ENCODE measurements around the gene HLA-G. TPM values are rescaled to one million over a fixed set of nuclear protein-coding genes. Genes with fewer than 3 reads are reported as not detected.

The HLA-G gene
- total and polyA plus RNA-seq, 11 donors: 0.23 to 0.77 (median 0.44) TPM; not detected in 7

DNA sequence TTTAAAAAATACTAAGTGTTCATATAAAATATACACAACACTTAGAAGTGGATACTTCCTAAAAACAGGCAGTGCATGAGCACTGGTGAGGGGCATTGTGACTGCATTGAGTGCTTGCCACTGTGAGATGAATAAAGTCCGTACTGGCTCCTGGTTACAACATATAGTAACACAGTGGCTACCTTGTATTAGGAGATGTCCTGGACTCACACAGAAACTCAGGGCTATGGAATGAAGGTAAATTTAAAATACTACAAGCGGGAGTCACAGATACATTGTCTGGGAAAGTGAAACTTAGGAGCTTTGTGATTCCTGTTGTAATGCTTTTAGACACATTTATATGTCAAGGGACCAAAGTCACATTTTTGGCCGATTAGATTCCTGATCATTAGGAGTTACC is 36.5 kb upstream of the HLA-G start:
- intact Hi-C loops (cut with DNase I): no loop called here
- DNase-seq: no peak
- TF ChIP-seq, protein P1, sequence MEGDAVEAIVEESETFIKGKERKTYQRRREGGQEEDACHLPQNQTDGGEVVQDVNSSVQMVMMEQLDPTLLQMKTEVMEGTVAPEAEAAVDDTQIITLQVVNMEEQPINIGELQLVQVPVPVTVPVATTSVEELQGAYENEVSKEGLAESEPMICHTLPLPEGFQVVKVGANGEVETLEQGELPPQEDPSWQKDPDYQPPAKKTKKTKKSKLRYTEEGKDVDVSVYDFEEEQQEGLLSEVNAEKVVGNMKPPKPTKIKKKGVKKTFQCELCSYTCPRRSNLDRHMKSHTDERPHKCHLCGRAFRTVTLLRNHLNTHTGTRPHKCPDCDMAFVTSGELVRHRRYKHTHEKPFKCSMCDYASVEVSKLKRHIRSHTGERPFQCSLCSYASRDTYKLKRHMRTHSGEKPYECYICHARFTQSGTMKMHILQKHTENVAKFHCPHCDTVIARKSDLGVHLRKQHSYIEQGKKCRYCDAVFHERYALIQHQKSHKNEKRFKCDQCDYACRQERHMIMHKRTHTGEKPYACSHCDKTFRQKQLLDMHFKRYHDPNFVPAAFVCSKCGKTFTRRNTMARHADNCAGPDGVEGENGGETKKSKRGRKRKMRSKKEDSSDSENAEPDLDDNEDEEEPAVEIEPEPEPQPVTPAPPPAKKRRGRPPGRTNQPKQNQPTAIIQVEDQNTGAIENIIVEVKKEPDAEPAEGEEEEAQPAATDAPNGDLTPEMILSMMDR (IDR thresholded peaks at IDR 0.05): no peak
- no peak for TF ChIP-seq POLR2A (IDR thresholded peaks at IDR 0.05)
- ATAC-seq: no peak
- H3K27me3 ChIP-seq: peaks cover 0 to 37% (median 6%) of the 10 kb centered on the region in 9 donors
- H3K36me3 ChIP-seq: no peaks in the 10 kb centered on the region
- H3K4me3 ChIP-seq: peak overlapping the region in 3 of 12 donors; percentile 76 to 87 (median 86)
- H3K27ac ChIP-seq: no peak overlapping the region
- H3K4me1 ChIP-seq: peaks cover 0 to 24% (median 6%) of the 10 kb centered on the region in 12 donors
- WGBS, 4 donors: 56 to 82% (median 62%) methylated on average over 3 of the region's 3 CpGs
- no peaks in the 10 kb centered on the region for H3K9me3 ChIP-seq

DNA sequence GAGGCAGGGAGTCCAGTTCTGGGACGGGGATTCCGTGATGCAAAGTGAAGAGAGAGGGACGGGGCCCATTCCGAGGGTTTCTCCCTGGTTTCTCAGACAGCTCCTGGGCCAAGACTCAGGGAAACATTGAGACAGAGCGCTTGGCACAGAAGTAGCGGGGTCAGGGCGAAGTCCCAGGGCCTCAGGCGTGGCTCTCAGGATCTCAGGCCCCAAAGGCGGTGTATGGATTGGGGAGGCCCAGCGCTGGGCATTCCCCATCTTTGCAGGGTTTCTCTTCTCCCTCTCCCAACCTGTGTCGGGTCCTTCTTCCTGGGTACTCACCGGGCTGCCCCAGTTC is 35.9 kb upstream of the HLA-G start:
- Histone ChIP-seq H3K27ac (peak overlapping the region in 3 of 12 donors; percentile 2 to 50 (median 42)), H3K4me1 (peaks cover 0 to 24% (median 6%) of the 10 kb centered on the region in 12 donors), H3K4me3 (peak overlapping the region; percentile 42 to 87 (median 70)), H3K9me3 (no peaks in the 10 kb centered on the region), H3K27me3 (peaks cover 0 to 40% (median 6%) of the 10 kb centered on the region in 9 donors), H3K36me3 (no peaks in the 10 kb centered on the region)
- 58 to 61% (median 60%) methylated on average over 12 of the region's 12 CpGs for WGBS, 4 donors
- DNase-seq: no peak
- intact Hi-C loops (cut with DNase I): no loop called here
- TF ChIP-seq POLR2A (IDR thresholded peaks at IDR 0.05): no peak
- TF ChIP-seq, protein P1 (IDR thresholded peaks at IDR 0.05): no peak
- peak in 3 of 4 donors; percentile 33 to 61 (median 45) for ATAC-seq

DNA sequence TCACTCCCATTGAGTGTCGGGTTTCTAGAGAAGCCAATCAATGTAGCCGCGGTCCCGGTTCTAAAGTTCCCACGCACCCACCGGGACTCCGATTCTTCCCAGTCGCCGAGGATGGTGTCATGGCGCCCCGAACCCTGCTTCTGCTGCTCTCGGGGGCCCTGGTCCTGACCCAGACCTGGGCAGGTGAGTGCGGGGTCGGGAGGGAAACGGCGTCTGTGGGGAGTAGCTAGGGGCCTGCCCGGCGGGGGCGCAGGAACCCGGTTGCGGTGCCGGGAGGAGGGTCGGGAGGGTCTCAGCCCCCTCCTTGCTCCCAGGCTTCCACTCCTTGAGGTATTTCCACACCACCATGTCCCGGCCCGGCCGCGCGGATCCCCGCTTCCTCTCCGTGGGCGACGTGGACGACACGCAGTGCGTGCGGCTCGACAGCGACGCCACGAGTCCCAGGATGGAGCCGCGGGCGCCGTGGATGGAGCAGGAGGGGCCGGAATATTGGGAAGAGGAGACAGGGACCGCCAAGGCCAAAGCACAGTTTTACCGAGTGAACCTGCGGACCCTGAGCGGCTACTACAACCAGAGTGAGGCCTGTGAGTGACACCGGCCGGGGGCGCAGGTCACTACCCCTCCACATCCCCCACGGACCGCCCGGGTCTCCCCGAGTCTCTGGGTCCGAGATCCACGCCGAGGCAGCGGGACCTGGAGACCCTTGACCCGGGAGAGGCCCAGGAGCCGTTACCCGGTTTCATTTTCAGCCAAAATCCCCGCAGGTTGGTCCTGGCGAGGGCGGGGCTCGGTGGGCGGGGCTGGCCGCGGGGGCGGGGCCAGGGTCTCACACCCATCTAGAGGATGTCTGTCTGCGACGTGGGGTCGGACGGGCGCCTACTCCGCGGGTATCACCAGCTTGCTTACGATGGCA is 35.2 kb upstream of the HLA-G start:
- Histone ChIP-seq H3K4me1 (peaks cover 0 to 24% (median 6%) of the 10 kb centered on the region in 12 donors), H3K4me3 (peak overlapping the region; percentile 42 to 87 (median 70)), H3K27me3 (peaks cover 0 to 40% (median 6%) of the 10 kb centered on the region in 9 donors), H3K36me3 (no peaks in the 10 kb centered on the region), H3K9me3 (no peaks in the 10 kb centered on the region), H3K27ac (peak overlapping the region in 6 of 12 donors; percentile 2 to 64 (median 52))
- ATAC-seq (peak; percentile 51 to 99 (median 93)), DNase-seq (peak; percentile 64 to 88 (median 82))
- intact Hi-C loops (cut with DNase I): no loop called here
- TF ChIP-seq, protein P1 (IDR thresholded peaks at IDR 0.05): peak; percentile 38 to 75 (median 60)
- no peak for TF ChIP-seq POLR2A (IDR thresholded peaks at IDR 0.05)
- WGBS, 4 donors: 1 to 4% (median 2%) methylated on average over 33 to 79 of the region's 79 CpGs

DNA sequence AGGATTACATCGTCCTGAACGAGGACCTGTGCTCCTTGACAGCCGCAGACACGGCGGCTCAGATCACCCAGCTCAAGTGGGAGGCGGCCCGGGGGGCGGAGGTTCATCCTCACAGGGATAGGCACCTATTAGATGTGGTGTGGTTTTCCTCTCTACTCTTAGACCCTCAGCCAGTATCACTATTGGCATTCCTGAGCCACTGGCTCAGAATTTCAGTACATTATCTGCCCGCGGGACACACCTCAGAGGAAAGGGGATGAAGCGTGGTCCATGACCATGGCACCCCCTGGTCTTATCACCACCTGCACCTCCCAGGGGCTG is 34.6 kb upstream of the HLA-G start:
- ATAC-seq (peak in 1 of 4 donors; percentile 18), DNase-seq (no peak)
- TF ChIP-seq, protein P1 (IDR thresholded peaks at IDR 0.05): no peak
- TF ChIP-seq POLR2A (IDR thresholded peaks at IDR 0.05): no peak
- H3K4me1 ChIP-seq: peaks cover 0 to 24% (median 6%) of the 10 kb centered on the region in 12 donors
- peaks cover 0 to 40% (median 6%) of the 10 kb centered on the region in 9 donors for H3K27me3 ChIP-seq
- WGBS, 4 donors: 33 to 52% (median 36%) methylated on average over 6 to 11 of the region's 11 CpGs
- H3K9me3 ChIP-seq: no peaks in the 10 kb centered on the region
- intact Hi-C loops (cut with DNase I): no loop called here
- no peaks in the 10 kb centered on the region for H3K36me3 ChIP-seq
- H3K27ac ChIP-seq: no peak overlapping the region
- H3K4me3 ChIP-seq: peak overlapping the region; percentile 42 to 87 (median 70)

All from heart left ventricle (tissue), 16 donors.